Adrenal gland (tissue), 5 donors: ENCODE measurements around the gene LSMEM2.

Experiments used
- POLR2A ChIP-seq, 2 donors: fragments of 450-650 bp; IDR thresholded peaks; one replicate each; pipeline ENCODE4 v1.6.1; 2017; ENCODE audit warnings: antibody characterized with exemption in 2 of 2, mild to moderate bottlenecking in 2 of 2, moderate library complexity in 1 of 2
- TF ChIP-seq, protein P1 (sequence below), 6 experiments: fragments of 450-650 bp in 4 of 6; fragments of 200-600 bp in 2 of 6; sonication (generic) in 1 of 6; IDR thresholded peaks; 1 replicate in 5 of 6; 2 replicates in 1 of 6; pipeline versions ENCODE4 v1.5.1 to v1.8.0; 2016 to 2021; ENCODE audit warnings: antibody characterized with exemption in 6 of 6, mild to moderate bottlenecking in 2 of 6, moderate library complexity in 1 of 6
- donor health status: DM: no; HTN: no; CAD: no.

DNA sequence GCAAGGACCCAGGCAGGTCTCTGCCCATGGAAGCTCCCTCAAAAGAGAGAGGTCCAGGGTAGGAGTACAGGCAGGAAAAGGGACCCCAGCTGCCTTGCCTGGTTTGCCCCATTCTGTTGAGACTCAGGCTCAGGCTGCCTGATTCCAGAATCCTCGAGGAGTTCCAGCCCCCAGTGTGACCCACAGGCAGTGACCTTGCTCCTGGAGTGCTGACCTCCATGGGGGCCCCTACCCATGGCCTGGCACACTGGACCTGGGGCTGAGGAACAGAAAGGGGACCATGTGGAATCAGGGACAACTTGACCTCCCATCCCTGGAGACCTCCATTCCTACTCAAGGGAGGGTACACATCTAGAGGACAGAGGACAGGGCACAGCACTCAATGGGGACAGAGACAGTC lies 13.3 kb upstream of the LSMEM2 start:
- TF ChIP-seq, protein P1, sequence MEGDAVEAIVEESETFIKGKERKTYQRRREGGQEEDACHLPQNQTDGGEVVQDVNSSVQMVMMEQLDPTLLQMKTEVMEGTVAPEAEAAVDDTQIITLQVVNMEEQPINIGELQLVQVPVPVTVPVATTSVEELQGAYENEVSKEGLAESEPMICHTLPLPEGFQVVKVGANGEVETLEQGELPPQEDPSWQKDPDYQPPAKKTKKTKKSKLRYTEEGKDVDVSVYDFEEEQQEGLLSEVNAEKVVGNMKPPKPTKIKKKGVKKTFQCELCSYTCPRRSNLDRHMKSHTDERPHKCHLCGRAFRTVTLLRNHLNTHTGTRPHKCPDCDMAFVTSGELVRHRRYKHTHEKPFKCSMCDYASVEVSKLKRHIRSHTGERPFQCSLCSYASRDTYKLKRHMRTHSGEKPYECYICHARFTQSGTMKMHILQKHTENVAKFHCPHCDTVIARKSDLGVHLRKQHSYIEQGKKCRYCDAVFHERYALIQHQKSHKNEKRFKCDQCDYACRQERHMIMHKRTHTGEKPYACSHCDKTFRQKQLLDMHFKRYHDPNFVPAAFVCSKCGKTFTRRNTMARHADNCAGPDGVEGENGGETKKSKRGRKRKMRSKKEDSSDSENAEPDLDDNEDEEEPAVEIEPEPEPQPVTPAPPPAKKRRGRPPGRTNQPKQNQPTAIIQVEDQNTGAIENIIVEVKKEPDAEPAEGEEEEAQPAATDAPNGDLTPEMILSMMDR (IDR thresholded peaks at IDR 0.05) = no peak
- TF ChIP-seq POLR2A (IDR thresholded peaks at IDR 0.05) = no peak
